Activated CD4-positive, alpha-beta T cell treated with anti-CD3 and anti-CD28 coated beads for 1 hour (primary cell): ENCODE data around the gene SPATA24.
"Not testable (repeated sequence)": the region's sequence is repeated elsewhere in the genome, so short reads cannot be mapped to it uniquely, and the experiment has no call there.

ENCODE experiments used
- DNase-seq: peaks from one replicate; pipeline ENCODE4 v3.0.0-alpha.2; 2020

The SPATA24 gene, protein sequence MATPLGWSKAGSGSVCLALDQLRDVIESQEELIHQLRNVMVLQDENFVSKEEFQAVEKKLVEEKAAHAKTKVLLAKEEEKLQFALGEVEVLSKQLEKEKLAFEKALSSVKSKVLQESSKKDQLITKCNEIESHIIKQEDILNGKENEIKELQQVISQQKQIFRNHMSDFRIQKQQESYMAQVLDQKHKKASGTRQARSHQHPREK

DNA sequence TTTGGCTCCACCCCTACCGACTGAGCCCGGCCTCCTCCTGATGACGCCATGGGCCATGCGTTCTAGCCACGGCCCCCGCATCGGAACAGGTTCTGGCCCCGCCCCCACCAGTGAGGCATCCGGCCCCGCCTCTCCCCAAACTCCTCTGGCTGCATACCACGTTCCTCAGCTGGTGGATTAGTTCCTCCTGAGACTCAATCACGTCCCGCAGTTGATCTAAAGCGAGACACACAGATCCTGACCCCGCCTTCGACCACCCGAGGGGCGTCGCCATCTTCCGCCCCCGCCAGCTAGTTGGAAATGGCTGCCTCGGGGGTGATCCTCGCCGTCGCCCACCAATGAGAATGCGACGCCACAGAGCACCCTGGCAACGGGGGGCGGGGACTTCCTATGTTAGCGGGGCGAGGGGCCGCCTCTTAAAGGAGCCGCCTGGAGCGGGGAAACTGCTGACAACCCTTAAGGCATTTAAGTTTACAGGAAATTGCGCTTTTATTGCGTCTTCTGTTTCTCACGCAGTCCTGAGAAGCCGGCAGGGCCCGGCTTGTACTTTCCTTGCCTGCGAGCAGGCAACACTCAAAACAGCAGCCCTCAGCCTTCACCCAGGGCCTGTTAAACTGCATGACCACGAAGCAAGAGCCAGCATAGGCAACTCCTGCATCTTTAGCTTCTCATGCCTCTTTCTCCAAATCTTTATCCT is at the start of gene SPATA24:
SPATA24 (minus strand) TSS at position 303 of the 697 bp plus-strand sequence; CDS start at position 274, 29 bp downstream.
- DNase-seq = peak; percentile 97

DNA sequence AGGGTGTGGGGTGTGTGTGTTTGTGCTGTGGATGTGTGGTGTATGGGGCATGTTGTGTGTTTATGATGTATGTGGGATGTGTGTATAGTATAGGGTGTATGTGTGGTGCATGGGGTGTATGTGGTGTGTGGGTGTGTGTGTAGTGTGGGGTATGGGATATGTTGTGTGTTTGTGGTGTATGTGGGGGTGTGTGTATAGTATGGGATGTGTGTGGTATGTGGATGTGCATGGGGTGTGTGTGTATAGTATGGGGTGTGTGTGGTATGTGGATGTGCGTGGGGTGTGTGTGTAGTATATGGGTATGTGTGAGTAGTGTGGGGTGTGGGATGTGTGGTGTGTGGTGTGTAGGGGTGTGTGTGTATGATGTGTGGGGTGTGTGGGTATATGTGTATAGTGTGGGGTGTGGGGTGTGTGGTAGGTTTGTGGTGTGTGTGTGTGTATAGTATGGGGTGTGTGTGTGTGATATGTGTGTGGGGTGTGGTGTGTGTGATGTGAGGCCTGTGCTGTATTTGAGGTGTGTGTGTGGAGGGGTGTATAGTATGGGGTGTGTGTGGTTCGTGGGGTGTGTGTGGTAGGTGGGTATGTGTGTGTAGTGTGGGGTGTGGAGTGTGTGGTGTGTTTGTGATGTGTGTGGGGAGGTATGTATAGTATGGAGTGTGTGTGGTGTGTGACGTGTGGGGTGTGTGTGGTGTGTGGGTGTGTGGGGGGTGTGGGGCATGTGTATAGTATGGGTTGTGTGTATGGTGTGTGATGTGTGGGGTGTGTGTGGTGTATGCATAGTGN is 48.2 kb upstream of the SPATA24 start:
- DNase-seq = no peak

DNA sequence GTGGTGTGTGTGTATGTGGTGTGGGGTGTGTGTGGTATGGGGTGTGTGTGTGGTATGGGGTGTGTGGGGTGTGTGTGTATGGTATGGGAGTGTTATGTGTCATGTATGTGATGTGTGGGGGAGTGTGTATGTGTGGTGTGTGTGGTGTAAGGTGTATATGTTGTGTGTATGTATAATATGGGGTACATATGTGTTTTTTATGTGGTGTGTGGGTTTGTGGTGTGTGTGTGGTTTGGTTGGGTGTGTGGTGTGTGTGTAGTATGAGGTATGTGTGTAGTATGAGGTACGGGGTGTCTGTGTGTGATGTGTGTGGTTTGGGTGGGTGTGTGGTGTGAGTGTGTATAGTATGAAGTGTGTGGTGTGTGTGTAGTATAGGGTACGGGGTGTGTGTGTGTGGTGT is 47.3 kb upstream of the SPATA24 start:
- no peak for DNase-seq

DNA sequence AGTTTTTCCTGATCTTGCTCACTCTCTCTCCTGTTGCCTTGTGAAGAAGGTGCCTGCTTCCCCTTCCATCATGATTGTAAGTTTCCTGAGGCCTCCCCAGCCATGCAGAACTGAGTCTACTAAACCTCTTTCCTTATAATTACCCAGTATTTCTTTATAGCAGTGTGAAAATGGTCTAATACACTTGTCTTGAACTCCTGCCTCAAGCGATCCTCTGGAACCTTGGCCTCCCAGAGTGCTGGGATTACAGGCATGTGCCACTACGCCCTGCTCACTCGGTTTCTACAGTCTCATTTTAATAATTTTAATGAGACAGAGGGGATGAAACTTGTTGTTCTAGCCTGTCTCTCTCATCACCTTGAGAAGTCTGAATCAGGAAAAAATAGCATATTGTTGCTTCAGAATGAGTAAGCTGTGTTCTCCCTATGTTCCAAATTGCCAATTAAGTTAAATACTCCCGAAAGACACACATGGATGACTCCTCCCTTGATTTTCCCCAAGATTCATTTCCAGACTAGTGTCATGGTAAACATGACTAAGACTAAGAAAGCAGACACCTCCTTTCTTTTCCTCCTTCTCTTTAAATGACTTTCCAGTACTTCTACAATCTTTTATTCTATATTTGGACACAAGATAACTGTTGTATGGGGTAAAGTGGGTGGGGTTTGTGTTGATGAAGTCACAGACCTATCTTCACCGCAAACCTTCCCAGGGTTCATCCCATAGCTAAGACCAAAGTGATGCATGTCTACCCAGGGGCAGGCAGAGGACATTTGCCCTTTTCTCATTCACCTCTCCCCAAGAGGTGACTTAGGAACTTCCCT is 43.3 kb upstream of the SPATA24 start:
- no peak for DNase-seq

DNA sequence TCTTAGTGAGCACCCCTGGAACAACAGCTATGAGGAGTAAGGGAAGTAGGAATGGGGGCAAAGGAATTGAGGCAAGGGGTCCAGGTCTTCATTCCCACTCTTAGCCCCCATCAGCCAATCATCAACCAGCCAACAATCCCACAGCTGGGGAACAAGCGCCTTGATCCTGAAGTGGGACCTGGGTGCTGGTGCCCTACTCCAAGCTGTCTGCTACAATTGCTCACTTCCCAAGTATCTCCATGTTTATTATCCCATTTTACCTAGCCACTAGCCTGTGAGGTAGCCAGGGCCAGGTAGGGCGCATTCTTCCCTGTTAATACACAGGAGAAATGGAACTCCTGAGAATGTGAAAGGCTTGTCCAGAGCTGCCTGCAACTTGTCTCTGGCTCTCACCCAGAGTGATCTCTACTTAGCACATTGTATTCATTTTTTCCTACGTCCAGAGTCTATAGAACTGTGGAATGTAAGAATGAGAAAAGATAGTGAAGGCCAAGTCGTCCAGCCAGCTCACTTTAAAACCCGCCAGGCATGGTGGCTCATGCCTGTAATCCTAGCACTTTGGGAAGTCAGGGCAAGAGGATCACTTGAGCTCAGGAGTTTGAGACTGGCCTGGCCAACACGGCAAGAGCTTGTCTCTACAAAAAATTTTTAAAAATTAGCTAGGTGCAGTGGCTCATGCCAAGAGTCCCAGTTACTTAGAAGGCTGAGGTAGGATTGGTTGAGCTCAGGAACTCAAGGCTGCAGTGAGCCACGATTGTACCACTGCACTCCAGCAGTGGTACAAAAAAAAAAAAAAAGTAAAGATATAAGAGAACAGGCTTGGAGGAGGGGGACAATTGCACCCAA is 41.7 kb upstream of the SPATA24 start:
- no peak for DNase-seq

DNA sequence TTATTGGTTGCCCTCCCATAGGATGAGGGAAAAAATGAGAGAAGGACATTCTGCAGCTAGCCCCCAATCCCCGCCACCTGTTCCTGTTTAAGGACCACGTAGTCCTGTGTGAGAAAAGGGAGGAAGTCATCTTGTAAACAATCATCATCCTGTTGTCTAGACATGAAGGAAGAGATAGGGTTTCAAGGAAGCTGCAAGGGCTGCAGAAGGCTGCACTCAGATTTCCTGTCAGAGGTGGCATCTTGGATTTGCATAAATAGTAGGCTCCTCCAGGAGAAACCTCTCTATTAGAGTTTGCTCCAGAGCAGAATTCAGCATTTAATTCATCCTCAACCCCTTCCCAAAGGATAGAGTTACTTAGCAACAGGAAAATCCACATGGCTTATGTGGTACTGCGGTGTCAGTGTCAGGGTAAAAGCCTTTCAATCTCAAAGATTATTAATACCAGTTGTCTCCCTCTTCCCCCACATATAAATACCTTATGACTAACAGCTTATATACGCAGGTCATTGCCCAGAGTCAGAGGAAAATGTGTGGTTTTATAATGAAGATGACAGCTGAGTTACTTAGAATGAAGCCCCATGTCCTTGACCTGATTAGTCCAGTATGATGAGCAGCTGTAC is 40.1 kb upstream of the SPATA24 start:
- no peak for DNase-seq

DNA sequence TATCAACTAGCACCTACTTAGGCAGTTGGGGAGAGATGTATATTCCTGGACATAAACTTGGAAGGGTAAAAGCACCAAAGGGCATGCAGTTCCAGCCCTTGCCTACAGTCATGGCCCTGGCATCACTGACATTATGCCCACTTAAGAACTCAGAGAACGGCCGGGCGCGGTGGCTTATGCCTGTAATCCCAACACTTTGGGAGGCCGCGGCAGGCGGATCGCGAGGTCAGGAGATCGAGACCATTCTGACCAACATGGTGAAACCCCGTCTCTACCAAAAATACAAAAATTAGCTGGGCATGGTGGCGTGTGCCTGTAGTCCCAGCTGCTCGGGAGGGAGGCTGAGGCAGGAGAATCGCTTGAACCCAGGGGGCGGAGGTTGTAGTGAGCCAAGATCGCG is 36.5 kb upstream of the SPATA24 start:
- not testable (repeated sequence) for DNase-seq

DNA sequence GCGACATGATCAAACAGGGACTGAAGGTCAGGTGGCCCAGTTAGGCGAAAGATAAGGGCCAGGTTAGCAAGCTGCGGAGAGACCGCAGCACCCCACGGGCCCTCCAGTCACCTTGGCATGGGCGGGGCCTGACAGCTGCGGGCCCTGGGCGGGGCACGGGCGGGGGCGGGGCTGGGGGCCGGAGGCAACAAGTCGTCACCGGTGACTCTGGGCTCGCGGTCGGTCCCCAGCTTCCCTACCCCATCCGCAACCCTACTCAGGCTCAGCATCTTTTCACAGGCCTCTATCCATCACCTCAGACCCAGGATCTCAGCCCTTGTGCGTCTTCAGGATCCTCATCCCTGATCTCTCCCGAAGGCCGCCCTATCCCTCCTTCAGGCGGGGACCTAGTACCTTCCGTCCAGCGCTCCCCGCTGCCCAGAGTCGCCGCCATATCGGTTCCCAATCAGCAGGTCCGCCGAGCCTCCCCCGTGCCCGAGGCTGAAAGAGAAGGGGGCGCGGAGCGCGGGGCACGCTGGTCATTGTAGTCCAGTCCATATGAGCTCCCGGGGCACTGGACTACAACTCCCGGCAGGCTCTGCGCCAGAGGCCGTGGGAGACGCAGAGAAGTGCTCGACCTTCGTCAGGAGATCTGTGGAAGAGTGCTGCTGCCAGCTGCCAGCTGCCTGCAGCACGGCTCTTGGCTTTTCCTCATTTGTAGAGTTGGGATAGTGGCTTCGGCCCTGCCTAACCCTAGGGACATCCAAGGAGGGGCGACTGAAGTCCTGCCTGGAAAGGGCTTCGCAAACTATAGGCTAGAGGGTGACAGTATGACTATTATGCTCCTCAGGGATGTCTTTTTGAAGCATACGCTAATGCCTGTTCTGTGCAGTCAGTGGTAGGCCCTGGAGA is 35.4 kb upstream of the SPATA24 start, which contains the start of gene DNAJC18:
DNAJC18 (minus strand) TSS at position 513 of the 891 bp plus-strand sequence; CDS start at position 433, 80 bp downstream.
- DNase-seq = peak; percentile 82

DNA sequence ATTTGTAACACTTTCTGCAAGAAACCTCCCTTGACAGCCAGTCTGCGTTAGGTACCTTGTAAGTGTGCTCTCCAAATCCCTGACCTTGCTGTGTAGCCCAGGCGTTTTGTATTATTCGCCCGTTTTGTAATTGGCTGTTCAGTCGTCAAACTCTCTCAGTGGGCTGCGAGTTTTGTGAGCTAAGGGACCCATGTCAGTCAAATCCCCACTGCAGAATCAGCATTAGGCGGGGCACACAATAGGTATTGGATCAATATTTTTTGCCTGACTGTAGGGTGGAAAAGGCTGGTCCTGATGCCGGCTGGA is 34.8 kb upstream of the SPATA24 start:
- no peak for DNase-seq

DNA sequence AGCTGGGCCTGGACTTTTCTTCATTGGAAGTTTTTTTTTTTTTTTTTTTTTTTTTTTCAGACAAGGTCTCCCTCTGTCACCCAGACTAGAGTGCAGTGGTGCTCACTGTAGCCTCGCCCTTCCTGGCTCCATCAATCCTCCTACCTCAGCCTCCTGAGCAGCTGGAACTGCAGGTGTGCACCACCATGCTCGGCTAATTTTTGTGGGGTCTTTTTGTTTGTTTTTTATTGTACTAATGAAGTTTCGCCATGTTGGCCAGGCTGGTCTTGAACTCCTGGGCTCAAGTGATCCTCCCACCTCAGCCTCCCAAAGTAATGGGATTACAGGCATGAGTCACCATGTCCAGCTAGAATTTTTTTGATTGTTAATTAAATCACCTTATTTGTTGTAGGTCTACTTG is 31.8 kb upstream of the SPATA24 start:
- DNase-seq = no peak

DNA sequence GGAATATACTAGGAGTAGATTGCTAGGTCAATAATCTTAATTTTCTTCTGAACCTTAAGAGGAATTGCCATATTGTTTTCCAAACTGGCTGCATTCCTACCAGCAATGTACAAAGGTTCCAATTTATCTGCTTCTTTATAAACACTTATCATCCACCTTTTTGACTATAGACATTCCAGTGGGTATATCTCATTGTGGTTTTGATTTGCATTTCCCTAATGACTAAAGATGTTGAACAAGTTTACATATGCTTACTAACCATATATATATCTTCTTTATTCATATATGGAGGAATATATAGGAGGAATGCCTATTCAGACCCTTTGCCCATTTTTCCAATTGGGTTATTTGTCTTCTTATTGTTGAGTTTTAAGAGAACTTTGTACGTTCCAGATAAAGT is 27.8 kb upstream of the SPATA24 start:
- DNase-seq = no peak

DNA sequence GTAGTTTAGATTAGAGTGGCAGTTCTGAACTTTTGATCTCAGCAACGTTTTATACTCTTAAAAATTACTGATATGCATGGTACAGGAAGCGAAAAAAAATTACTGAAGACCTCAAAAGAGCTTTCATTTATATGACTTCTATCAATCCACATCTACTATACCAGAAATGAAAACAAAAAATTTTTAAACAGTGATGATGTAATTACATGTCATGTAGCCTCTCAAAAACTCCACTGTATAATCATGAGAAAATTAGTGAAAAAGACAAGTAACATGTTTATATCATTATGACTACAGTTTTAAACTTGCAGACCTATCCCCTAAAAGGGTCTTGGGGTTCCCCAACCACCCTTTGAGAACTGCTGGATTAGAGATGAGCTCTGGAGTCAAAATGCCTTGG is 26.1 kb upstream of the SPATA24 start:
- no peak for DNase-seq

DNA sequence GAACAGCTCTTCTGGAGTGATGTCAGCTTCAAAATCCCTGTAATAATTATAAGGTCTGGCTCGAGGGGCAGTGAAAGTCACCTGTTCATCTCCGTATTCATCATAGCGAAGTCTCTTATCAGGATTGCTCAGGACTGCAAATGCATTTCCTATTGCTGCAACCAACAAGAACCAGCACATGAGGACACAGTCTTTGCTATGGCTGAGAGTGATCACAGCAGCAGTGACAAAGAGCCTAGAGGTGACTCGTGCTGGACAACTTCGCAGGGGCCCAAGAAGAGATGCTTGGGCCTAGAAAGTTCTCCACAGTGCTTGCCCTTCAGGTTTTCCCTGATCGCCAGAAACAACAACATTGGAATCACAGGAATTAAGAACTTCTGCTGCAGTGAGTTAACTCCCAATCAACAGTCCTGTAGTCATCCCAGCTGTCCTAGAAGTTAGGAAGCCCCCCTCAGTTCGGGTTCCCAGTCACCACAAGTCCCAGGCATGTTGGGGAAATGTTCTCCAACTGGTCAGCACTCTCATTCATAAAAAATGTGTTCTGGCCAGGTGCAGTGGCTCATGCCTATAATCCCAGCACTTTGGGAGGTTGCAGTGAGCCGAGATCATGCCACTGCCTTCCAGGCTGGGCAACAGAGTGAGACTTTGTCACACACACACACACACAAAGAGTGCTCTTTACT is 22.5 kb upstream of the SPATA24 start:
- DNase-seq = no peak

DNA sequence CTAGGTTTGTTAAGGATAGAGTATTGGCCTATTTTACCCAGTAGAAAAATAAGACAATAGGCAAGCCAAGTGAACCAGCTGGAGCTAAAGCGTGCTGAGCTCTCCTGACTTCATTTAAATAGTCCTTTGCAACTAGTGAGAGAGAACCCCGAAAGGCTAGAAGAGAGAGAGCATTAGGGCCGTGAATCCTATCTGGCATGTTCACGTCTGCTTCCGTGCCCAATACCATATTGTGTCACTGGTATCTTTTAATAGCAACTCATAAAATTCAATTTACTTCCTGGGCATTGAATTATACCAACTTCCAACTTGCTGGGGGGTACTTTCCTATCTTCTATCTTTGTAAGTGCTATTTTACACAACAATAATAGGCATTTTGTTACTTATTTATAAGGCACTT is 21.6 kb upstream of the SPATA24 start:
- DNase-seq = no peak

DNA sequence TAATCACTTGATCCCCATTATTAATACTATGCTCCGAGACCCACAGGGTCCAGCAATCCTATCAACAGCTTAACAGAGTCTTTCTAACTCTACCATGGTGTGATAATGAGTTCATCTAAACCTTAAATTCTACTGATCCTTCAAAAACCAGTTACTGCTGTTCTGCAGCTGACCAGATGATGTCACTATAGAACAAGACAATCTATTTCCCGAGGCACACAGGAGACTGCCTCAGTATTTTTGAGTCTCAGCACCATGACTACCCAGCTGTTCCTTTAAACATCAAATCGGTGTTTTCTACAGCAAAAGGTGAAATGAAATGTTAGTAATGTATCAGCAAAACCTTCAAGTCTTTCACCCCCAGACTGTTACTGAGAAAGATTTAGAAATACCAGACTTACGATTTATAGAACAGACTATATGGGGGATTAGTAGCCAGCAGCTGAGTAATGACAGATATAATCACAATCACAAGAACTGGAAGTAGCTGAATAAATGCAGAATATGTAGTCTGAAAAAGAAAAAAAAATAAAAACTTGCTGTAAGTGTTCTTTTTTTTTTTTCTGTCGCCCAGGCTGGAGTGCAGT is 18.5 kb upstream of the SPATA24 start:
- DNase-seq = no peak

DNA sequence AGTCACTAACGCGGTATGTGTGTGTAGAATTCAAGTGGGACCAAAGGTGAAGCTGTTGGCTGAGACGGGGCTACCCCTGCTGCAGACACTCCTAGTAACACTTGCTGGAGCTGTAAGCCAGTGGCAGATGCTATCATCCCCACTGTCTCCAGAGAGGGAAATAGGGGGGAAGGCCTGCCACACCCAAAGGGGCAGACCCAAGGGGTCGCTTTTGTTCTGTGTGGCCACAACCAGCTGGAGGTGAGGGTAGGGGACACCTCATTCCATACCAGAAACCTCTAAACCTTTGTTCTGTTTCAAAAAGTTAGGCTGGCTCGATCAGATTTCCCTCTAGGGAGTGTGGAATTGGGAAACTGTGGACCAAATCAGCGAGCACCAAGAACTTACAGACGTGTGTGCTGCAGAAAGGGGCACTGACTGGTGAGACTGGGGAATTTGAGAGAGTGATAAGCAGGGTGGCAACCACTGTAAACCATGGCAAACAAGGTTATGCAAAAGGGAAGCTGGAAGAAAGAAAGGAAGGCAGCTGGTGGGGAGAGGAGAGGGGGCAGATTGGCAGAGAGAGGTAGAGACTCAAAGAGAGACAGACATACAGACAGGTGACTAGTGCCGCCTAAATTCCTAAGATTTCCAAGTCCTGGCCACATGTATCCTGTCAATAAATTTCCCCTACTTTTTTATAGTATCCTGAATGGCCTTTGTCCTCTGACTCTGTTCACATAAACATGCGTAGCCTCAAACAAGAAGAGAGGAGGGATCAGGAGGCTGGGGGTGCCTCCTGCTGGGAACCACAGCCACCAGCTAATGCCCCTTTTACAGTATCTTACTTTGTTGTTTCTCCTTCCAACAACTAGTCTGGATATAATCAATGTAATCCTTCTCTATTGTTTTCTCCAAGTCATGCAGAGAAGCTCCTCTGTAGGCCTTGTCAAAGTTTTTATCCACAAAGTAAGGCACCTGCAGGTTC is 15.6 kb upstream of the SPATA24 start:
- no peak for DNase-seq

DNA sequence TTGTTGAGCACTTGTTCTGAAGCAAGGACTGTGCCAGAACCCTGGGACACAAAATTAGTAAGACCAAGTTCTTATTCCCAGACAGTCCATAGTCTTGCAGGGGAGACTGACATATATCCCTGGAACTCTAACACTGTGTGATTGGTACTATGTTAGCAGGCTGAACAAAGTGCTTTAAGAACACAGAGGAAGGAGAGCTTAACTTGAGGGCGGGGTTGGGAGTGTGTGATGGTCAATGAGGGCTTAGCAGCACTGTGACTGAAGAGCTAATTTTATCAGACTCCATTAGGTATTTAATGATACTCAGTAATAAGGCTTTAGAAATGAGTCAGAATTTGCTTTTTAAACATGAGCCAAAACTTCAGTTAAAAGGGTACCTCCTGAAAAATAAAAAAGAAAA is 14.9 kb upstream of the SPATA24 start:
- DNase-seq = no peak

DNA sequence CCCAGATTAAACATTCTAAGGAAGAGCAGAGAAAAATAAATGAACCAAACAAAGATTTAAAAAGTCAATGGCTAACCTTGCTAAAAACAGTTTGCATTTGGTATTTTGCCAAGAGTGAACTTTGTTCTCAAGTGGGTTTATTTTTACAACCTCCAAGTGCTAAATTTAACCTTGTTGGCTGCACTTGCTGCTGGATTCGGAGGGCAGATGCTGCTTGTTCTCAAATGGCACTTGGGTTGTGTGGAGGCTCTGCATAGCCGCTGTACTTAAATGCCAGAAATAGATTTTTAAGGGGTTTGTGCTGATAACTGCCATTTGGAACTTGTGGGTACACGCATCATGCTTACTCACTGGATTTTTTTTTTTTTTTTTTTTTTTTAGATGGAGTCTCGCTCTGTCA is 13.3 kb upstream of the SPATA24 start:
- DNase-seq = no peak
